K562 (cell line): Measurements from ENCODE around the gene CLIC1. TPM values are rescaled to one million over a fixed set of nuclear protein-coding genes. Genes with fewer than 3 reads are reported as not detected.

Source experiments
- ARID4B ChIP-seq: sonication (generic); formaldehyde crosslinking; IDR thresholded peaks from 2 replicates; pipeline ENCODE4 v1.8.0; 2022; ENCODE audit warnings: mild to moderate bottlenecking, missing genetic modification reagents
- E2F6 ChIP-seq, 2 experiments: IDR thresholded peaks; 2 replicates each; pipeline ENCODE4 v1.6.1; 2011; ENCODE audit warnings: borderline replicate concordance in 1 of 2, control low read depth in 1 of 2, low read depth in 1 of 2, low read length in 1 of 2, mild to moderate bottlenecking in 1 of 2, mixed read lengths in 1 of 2, moderate library complexity in 1 of 2; ENCODE audit not compliant: insufficient read depth in 1 of 2, insufficient read length in 1 of 2, poor library complexity in 1 of 2, severe bottlenecking in 1 of 2; ENCODE audit errors: extremely low read depth in 1 of 2
- FOXA3 ChIP-seq, 2 experiments: fragments of 450-650 bp in 1 of 2; sonication (generic) in 1 of 2; formaldehyde crosslinking; IDR thresholded peaks in 1 of 2; conservative IDR thresholded peaks in 1 of 2; 2 replicates each; pipeline versions ENCODE4 v1.4.0 to v1.8.0; 2020 to 2022; ENCODE audit warnings: mild to moderate bottlenecking in 2 of 2, missing genetic modification reagents in 1 of 2
- GATAD2A ChIP-seq: fragments of 450-650 bp; IDR thresholded peaks from 2 replicates; pipeline ENCODE4 v1.6.1; 2017
- KHSRP ChIP-seq: fragments of 450-650 bp; IDR thresholded peaks from 2 replicates; pipeline ENCODE4 v1.6.1; 2017
- KLF16 ChIP-seq: IDR thresholded peaks from 2 replicates; pipeline ENCODE4 v1.6.1; 2016; ENCODE audit warnings: antibody characterized with exemption
- VEZF1 ChIP-seq: fragments of 200-800 bp; sonication (Bioruptor generic); IDR thresholded peaks from 2 replicates; pipeline ENCODE4 v1.6.1; 2017; ENCODE audit warnings: missing genetic modification characterization, missing compliant biosample characterization
- ZFX ChIP-seq: sonication (generic); formaldehyde crosslinking; IDR thresholded peaks from 2 replicates; pipeline ENCODE4 v1.8.0; 2022; ENCODE audit warnings: mild to moderate bottlenecking, missing genetic modification reagents, moderate library complexity
- ZNF134 ChIP-seq: fragments of 250-450 bp; sonication (Bioruptor Pico); conservative IDR thresholded peaks from 2 replicates; pipeline ENCODE4 v1.4.0; 2020
- ZNF184 ChIP-seq: sonication (generic); formaldehyde crosslinking; IDR thresholded peaks from 2 replicates; pipeline ENCODE4 v1.5.0; 2020; ENCODE audit warnings: missing genetic modification reagents
- ZNF347 ChIP-seq: fragments of 450-650 bp; formaldehyde crosslinking; IDR thresholded peaks from 2 replicates; pipeline ENCODE4 v1.4.0; 2020; ENCODE audit warnings: low read depth, mild to moderate bottlenecking, moderate library complexity
- ZNF436 ChIP-seq: fragments of 250-450, 450-650 bp; sonication (Bioruptor Pico); formaldehyde crosslinking; IDR thresholded peaks from 2 replicates; pipeline ENCODE4 v1.7.0; 2020; ENCODE audit warnings: mild to moderate bottlenecking
- ZNF511 ChIP-seq: sonication (generic); formaldehyde crosslinking; IDR thresholded peaks from 2 replicates; pipeline ENCODE4 v1.8.0; 2022; ENCODE audit warnings: mild to moderate bottlenecking, missing genetic modification reagents
- ZNF717 ChIP-seq: fragments of 250-450 bp; sonication (Bioruptor Pico); IDR thresholded peaks from 2 replicates; pipeline ENCODE4 v1.5.0; 2021
- ZNF740 ChIP-seq, 3 experiments: fragments of 200-800 bp in 1 of 3; sonication (Bioruptor generic) in 1 of 3; sonication (generic) in 1 of 3; formaldehyde crosslinking in 1 of 3; IDR thresholded peaks; 2 replicates each; pipeline versions ENCODE4 v1.6.1 to v1.8.0; 2016 to 2022; ENCODE audit warnings: mild to moderate bottlenecking in 2 of 3, missing compliant biosample characterization in 2 of 3, missing genetic modification characterization in 2 of 3, missing genetic modification reagents in 1 of 3
- ZNF764 ChIP-seq: fragments of 250-450 bp; sonication (Bioruptor Pico); IDR thresholded peaks from 2 replicates; pipeline ENCODE4 v1.4.0; 2020; ENCODE audit warnings: low read depth, mild to moderate bottlenecking, moderate library complexity
- polyA plus RNA-seq, 8 experiments: library from polyadenylated mRNA; depleted of rRNA in 4 of 8; stranded (reverse) in 5 of 8; unstranded in 3 of 8; fragments of >200 nt; fragmentation: Nextera tagmentation in 2 of 8; fragmentation: Illumina TruSeq in 1 of 8; extraction: Ambion mirVana in 2 of 8; extraction: Trizol in 1 of 8; gene quantifications; 2 replicates each; pipeline versions ENCODE4 v1.2.1 to v1.2.3, GENCODE V29; 2011 to 2014; ENCODE audit warnings: inconsistent platforms in 1 of 8, missing spikeins in 1 of 8
- total RNA-seq, 7 experiments: library from RNA; depleted of rRNA in 6 of 7; stranded (reverse); fragments of >200 nt in 6 of 7; fragmentation: Illumina TruSeq in 2 of 7; extraction: Trizol in 2 of 7; gene quantifications; 2 replicates each; pipeline versions ENCODE4 v1.2.1 to v1.2.3, GENCODE V29; 2011 to 2021; ENCODE audit warnings: low replicate concordance in 1 of 7

CLIC1 gene
- total and polyA plus RNA-seq, 9 of the 15 experiments (the other 6 are each of a cell fraction or from before 2014, with no cell fraction given): 1,267 to 2,419 (median 1,808) TPM

GRCh38 chr6:31702819-31703716, 33.3 kb downstream of the CLIC1 start, which contains the start of gene ABHD16A (continued):
- TF ChIP-seq ZNF134 (CRISPR knock-in tag) (no peak), FOXA3 (CRISPR knock-in tag; conservative IDR thresholded peaks at IDR 0.05 in 1 of 2, IDR thresholded peaks at IDR 0.05 in 1 of 2) (peak in 1 of 2 experiments; percentile 44; a peak in 1 of 4 replicates), ZNF511 (peak; percentile 91; the same call in 1 of the 2 replicates), E2F6 (IDR thresholded peaks at IDR 0.05; ENCODE audit: borderline replicate concordance in 1 of 2, extremely low read depth in 1 of 2, insufficient read depth in 1 of 2, insufficient read length in 1 of 2, low read depth in 1 of 2, low read length in 1 of 2, poor library complexity in 1 of 2, severe bottlenecking in 1 of 2) (peak; percentile 21 to 46), KLF16 (peak; percentile 90), KHSRP (no peak; the same call in 1 of the 2 replicates), VEZF1 (CRISPR knock-in tag) (peak; percentile 97), ZNF764 (CRISPR knock-in tag) (0 out of 2 replicates have a peak, but pooled peaks have one; percentile 45), ZNF184 (CRISPR knock-in tag) (no peak), ZNF347 (CRISPR knock-in tag) (no peak), ARID4B (CRISPR knock-in tag) (peak; percentile 94), ZNF436 (CRISPR knock-in tag) (no peak; the same call in 1 of the 2 replicates), ZFX (CRISPR knock-in tag) (peak; percentile 99), ZNF717 (CRISPR knock-in tag) (no peak; the same call in 1 of the 2 replicates), GATAD2A (no peak), ZNF740 (CRISPR knock-in tag; IDR thresholded peaks at IDR 0.05) (peak; percentile 70), ZNF740 (tag; IDR thresholded peaks at IDR 0.05) (no peak)
